NAMALWA (cell line): ENCODE results near the gene ALDH3B1.

Experiments
- DNase-seq: peaks from one replicate; pipeline ENCODE4 v3.0.0-alpha.2; 2015; ENCODE audit warnings: low spot score

ALDH3B1 gene

DNA sequence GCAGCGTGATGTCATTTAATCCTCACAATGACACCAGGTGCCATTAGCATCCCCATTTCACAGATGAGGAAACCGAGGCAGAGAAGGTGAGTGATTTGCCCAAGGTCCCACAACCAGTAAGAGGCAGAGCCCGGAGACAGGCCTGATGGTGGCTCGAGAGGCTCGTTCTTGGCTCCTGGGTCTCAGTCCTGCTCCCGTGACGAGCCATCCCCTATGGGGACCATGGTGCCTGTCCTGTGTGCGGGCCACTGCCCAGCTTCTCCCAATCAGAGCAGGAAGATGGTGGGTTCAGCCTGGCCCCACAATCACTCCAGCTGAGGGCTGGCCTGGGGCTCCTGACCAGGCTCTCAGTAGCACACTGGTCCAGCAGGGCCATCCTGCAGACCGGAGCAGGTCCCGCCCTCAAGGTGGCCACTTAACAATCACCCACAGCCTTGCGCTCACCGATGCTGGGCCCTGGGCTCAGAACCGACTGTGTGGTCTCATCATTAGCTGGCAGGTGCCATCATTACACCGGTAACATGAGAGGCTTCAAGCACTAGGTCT lies 3.6 kb downstream of the ALDH3B1 start:
- DNase-seq = no peak

DNA sequence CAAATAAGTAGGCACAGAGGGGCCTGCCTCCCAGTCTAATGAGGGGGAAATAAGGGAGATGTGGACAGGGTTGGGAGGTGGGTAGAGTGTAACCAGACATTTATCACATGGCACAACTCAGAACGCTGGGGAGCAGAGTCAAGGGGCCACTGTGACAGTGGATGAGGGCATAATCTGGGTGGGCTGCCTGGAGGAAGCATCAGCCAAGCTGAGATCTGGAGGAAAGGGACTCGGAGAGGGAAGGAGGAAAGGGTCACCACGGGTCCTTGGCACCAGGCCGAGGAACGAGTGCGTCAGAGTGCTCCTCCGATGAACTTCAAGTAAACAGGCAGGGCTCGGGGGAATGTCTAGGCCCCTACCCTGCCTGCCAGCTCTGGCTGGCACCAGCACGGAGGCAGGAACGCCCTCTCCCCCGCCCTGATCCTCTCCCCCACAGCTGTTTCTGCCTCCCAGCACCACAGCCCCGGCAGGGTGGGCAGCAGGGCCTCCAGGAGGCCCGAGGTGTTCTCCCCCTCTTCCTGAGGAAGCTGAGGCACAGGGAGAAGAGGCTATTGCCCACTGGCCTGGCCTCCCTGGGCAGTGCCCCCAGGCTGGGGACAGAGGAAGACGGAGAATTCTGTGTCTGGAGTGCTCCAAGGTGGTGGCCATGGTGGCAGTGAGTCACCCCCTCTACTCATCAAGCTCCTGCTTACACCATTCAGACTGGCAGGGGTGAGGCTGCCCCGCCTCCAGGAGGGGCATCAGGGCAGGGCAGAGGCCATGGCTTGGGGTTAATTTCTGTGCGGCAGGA lies 4.2 kb downstream of the ALDH3B1 start:
- no peak for DNase-seq

DNA sequence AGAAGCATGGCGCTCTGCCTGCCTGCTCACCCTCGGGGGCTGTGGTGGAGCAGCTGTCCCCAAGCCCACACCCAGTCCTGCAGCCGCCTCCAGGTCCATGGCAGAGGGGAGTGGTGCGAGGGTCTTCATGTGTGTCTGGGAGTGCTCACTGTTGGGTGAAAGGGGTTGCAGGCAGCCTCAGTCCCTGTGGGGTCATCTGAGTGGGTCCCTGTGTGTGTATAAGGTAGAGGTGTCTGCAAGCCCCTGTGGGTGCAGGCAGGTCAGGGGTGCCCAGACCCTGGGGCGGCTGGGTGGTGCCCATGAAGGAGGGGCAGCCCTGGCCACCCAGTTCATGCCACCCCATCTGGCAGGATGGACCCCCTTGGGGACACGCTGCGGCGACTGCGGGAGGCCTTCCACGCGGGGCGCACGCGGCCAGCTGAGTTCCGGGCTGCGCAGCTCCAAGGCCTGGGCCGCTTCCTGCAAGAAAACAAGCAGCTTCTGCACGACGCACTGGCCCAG lies 4.9 kb downstream of the ALDH3B1 start:
- no peak for DNase-seq

DNA sequence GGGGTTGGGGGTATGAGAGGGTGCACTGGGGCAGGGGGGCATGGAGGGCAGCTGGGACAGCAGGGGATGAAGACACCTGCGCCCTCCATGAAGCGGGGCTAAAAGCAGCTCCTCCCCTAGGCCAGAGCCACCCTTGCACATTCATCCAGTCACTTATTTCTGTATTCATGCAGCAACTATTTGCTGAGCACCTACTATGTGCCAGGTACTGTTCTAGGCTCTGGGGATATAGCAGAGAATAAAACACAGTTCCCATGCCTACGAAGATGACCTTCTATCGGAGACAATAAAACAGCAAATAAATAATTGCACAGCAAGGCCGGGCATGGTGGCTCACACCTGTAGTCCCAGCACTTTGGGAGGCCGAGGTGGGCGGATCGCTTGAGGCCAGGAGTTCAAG lies 5.3 kb downstream of the ALDH3B1 start:
- DNase-seq = no peak

DNA sequence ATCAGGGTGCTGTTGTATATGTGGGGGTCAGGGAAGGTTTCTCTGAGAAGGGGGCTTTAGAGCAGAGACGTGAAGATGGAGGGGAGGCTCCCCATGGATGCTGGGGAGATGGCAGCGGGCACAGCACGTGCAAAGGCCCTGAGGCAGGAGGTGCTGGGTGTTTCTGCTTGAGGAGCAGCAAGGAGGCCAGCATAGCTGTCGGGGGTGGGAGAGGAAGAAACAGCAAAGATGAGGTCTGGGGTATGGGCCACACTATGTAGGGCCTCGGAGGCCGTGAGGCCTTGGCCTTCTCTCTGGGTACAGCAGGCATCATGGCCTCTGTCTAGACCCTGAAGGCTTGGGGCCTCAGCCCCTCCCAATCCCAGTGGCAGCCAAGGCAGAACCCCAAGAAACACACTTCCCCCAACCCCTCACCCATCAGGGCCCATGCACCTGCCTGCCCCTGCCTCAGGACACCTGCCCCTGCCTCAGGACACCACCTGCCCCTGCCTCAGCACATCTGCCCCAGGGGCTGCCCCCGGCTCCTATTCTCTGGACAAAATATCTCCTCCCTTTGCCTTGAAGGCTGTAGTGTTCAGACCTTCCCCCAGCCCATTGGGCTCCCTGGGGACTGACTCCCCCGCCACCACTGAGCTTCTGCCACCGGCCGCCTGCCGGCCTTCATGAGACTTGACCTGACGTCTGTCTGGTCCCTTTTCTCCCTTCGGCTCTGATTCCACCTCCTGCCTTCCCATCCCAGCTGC lies 6.2 kb downstream of the ALDH3B1 start:
- DNase-seq = peak; percentile 34

DNA sequence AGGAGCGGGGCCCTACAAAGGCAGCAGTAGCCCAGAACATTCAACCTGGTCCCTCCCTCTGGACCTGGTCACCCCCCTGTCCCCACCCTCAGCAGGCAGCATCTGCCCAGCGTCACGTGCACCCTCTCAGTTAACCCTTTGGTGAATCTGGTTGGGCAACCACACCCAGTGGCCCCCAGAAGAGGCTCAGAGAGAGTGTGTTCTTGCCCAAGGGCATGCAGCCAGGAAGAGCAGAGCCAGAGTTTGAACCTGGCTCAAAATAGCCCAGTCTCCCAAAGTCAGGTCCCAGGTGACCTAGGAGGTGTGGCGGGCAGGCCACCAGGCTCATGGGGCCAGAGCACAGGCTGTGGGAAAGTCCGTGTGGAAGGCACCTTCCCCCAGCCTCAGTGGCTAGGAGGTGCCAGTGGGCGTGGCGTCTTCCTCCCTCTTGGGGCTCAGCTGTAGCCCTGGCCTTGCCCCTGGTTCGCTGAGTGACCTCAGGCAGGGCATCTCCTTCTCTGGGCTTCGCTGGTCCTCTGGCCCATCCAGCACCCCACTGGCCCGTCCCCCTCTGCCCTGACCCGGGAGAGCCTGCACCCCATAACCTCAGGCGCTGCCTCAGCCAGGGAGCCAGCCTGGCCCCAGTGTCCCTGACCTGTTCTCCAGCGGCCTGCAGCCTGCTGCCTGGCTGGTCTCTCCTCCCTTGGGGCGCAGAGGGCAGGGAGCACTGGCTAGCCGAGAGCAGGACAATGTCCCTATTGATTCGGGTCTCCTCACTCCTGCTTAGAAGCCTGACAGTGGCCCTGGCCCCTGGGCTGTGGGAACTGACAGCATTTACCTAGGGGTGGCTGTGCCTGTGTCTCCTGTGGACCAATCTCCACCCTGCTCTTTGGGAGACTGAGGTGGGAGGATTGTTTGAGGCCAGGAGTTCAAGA lies 7.0 kb downstream of the ALDH3B1 start:
- DNase-seq = no peak

DNA sequence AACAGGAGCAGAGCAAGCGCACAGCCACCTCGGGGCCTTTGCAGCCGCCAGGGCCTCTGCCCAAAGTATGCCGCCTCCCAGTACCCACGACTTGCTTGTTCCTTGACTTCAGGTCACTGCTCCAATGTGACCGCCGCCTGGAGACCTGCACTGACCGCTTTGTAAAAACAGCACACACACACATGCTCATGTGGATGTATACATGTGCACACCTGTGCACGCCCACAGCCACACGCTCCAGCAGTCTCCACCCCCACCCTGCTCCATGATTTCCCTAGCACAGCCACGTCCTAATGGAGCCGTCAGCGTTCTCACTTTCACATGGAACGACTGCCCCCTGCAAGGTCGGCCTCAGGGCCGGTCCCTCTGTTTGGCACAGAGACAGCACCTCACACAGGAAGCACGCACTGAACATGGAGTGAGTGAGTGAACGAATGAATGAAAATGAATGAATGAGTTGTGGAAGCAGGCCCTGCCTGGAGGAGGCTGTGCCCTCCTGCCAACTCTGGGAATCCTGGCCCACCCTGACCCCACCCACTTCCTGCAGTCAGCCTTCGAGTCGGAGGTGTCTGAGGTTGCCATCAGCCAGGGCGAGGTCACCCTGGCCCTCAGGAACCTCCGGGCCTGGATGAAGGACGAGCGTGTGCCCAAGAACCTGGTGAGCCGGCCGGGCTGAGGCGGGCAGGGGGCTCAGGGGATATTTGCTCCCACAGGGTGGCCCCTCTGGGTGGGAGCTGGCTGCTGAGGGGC lies 8.0 kb downstream of the ALDH3B1 start:
- no peak for DNase-seq

DNA sequence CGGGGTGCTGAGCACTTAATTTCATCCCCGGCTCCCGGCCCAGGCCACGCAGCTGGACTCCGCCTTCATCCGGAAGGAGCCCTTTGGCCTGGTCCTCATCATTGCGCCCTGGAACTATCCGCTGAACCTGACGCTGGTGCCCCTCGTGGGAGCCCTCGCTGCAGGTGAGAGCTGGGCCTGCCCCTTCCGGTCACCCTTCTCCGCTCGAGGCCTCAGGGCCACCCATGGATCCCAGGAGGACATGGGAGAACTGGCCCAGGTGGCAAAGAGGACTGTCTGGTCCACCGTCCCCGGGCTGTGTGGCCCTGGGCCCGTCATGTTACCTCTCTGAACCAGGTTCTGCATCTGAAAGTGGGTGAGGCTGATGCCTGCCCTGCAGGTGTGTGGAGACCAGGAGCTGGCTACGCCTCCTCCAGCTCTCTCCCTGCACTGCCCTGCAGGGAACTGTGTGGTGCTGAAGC lies 8.6 kb downstream of the ALDH3B1 start:
- no peak for DNase-seq

DNA sequence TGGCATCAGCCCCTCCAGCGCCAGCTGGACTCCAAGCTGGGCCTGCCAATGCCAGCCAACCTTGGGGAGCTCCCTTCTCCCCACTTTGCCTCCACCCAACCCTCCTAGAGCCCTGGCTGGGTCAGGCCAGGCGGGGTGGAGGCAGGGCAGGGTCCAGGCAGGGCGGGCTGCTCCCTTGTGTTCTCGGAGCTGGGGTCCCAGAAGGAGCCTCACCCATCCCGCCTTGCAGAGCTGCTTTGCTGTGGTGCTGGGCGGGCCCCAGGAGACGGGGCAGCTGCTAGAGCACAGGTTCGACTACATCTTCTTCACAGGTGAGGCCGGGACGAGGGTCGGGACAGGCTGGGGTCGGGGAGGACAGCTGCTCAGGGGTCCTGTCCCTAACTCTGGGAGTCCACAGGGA lies 9.4 kb downstream of the ALDH3B1 start:
- DNase-seq = no peak

DNA sequence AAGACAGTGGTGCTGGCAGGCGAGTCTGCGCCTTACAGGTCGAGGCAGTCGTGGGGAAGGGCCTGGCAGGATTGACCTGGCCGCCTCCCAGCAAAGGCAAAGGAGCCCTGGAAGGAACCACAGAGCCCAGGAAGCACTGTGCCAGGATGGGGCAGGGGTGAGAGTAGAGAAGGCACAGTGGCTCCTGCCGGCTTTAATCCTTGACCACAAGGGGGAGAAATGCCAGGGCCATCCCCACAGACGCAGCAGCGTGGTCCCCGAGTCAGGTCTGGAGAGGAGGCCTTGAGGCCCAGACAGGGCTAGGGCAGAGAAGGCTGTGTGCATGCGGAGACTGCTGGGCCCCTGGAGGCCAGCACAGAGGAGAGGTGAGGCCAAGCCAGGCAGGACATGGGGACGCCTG lies 10.4 kb downstream of the ALDH3B1 start:
- DNase-seq = peak; percentile 43

DNA sequence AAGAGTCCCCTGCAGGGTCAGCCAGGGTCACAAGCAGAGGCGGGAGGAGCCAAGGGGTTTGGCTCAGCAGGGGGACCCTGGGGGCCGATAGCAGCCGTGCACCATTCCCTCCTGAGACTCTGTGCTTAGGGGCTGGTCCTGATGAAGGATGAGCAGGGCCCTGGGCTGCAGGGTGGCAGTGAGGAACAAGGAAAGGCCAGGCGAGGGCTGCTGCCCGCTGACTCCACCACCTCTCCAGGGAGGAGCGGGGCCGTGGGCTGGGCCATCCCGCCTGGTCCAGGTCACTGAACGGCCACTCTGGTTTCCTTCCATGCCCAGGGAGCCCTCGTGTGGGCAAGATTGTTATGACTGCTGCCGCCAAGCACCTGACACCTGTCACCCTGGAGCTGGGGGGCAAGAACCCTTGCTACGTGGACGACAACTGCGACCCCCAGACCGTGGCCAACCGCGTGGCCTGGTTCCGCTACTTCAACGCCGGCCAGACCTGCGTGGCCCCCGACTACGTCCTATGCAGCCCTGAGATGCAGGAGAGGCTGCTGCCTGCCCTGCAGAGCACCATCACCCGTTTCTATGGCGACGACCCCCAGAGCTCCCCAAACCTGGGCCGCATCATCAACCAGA lies 11.2 kb downstream of the ALDH3B1 start:
- DNase-seq = no peak

DNA sequence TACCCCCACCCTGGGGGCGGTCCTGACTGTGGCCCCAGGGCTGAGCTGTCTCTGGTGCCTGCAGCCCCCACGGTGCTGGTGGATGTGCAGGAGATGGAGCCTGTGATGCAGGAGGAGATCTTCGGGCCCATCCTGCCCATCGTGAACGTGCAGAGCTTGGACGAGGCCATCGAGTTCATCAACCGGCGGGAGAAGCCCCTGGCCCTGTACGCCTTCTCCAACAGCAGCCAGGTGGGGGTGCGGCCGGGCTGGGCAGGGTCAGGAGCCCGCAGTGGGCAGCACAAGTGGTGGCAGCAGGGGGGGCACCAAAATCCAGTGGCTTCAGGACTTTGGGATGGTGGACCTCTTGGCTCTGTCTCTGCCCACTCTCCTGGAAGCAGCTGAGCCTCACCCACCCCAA lies 12.4 kb downstream of the ALDH3B1 start:
- no peak for DNase-seq

DNA sequence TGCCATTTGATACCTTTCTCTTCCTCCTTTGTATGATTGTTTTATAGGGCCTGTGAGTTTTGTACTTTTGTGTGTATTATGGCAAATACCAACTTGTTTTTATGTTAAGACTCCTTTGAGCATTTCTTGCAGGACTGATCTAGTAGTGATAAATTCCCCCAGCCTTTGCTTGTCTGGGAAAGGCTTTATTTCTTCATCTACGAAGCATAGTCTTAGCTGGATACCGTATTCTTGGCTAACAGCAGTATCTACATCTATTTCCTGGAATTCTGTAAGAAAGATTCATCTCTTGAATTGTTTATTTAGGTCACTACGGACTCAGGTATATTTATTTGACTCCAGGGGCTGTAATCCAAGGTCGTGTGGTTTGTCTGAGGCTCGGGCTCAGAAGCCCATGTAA lies 14.4 kb downstream of the ALDH3B1 start:
- no peak for DNase-seq

DNA sequence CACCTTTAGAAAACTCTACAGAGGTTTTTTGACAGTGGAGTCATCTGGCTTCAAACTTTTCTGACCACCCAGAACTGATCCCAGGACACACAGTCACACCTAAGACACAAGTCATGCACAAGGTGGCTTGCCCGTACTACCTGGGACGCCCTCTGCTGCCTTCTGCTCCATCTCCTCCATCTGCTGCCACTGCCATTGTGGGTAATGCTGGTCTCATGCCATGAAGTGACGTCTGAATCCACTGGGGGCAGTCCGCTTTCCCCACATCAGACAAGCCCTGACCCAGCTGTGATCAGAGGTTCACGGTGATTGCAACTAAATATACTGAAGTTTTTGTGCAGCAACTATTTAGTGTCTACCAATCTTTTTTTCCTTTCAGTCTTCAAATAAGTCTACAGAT lies 14.9 kb downstream of the ALDH3B1 start:
- DNase-seq = peak; percentile 76

DNA sequence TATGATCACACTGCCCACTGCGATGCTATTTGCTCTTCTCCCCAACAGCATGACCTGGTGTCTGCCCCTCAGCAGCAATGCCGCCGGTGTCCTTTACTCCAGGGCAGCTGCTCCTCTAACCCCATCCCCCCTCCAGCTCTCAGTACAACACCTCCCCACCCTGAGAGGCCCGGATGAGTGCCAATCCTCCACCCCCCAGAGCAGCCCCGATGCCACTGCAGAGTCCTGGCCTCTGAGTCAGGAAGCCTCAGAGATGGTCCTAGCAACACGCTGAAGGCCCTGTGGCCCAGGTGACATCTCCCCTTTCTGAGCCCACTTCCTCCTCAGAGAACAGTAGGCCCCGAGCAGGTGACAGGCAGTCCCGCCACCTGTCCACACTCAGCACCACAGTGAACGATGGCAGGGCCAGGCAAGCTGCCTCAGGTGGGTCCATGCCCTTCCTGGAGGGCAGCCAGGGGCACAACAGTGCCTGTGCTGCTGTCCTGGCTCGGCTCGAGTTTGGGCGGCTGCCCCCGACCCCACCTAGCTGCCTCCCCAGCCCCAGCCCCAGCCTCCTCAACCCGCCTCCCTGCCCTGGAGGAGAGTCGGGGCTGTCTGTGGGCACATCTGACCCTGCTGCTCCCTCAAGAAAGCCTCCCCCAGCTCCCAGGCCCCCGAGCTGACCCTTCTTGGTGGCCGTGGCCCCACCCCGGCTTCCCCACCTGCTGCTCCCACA lies 16.4 kb downstream of the ALDH3B1 start:
- DNase-seq = no peak

DNA sequence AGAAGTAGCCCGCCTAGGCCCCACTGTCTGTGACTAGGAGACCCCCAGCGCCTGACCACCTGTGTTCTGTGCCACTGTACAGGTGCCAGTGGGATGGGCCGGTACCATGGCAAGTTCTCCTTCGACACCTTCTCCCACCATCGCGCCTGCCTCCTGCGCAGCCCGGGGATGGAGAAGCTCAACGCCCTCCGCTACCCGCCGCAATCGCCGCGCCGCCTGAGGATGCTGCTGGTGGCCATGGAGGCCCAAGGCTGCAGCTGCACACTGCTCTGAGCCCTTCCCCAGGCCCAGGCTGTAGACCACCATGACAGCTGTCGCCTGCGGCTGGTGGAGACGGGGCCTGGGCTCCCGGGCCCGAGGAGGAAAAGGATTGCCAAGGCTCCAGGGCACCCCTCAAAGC lies 17.5 kb downstream of the ALDH3B1 start:
- DNase-seq = no peak

DNA sequence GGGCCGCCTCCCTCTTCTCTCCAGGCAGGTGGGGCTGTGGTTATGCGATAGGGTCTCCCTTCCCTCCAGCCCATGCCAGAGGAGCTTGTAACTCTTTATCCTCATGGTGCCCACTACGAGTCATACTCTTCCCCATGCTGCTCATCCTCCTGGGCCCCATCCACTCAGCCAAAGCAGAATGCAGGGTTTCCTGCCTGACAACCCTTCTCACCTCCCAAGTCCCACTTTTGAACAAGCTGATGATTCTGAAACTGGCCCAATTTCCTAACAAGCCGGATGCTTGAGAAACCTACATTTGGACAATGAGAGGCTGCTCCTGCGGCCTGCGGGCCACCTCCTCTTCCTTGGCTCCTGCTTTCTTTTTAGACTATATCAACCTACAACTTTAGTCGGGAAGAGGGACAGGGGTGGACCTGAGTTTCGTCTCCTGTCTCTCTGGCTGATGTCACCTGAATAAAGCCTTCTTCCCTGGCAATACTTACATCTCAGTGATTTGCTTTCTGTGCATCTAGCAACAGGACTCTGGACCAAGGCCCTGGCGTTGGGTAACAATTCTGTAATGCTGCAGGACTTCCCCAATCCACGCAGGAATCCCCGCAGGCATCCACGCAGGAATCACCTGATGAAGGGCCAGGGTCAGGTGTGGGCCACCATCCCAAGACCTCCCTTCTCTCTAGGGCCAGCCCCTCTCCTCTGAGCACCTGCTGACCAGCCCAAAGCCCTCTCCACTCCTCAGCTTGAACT lies 18.8 kb downstream of the ALDH3B1 start:
- no peak for DNase-seq

DNA sequence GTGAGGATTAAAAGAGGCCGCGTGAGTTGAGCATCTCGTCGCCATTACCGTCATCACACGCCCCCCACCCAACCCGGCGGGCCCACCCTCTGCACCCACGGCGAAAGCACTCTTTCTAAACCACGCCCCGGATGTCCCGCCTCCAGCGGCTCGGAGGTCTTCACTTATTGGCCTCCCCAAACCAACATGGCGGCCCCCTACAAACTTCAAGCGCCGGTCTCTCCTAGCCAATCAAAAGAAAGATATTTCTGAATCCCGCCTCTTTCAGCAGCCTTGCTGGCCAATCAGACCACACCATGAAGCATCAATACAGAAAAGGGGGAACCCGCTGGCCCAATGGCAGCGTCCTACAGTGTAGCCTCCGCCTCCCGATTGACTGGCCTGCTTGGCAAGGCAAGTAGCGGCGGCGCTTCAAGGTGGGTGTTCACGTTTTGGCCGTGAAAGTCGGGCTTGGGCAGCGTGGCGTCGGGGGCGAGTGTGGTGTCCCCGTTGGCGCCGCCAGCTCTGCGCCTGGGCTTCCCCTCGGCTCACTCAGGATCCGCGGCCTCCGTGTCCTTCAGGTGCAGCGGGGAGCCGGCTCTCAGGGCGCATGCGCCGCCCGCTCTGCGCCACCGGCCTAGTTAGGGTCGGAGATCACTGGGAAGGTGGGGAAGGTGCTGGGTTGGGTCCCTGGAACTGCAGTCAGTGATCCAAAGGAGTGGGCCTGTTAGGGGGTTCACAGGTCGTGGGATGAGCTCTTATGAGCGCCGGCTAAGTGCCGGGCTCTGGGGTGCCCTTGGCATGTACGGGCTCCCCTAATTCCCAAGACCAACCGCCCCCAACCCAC lies 20.4 kb downstream of the ALDH3B1 start, which contains the start of gene NDUFS8:
TSS of gene NDUFS8 (plus strand) at position 364 of the 826 bp plus-strand sequence. CDS start 1,471 bp downstream, outside the sequence.
- DNase-seq = peak; percentile 100
